Measurements from ENCODE around the gene PARD6A.

DNA sequence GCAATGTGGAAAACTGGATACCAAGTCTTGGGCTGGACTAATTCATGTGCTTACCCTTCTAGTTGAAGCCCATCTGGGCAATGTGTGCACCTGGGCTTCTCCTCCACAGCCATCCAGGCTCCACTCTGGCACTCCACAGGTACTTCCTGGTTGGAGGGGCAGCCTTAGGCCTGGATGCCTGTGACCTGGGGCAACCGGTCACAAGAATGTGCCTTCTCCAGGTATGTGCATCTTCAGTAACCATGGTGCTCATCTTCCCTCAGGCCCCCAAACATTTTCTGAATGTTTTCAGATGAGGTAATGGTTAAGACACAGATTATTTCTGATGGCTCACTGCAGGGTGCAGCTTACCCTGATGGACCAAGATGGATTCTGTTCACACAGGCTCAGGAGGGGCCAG lies 17.0 kb downstream of the PARD6A start:
- TF ChIP-seq, protein P1, sequence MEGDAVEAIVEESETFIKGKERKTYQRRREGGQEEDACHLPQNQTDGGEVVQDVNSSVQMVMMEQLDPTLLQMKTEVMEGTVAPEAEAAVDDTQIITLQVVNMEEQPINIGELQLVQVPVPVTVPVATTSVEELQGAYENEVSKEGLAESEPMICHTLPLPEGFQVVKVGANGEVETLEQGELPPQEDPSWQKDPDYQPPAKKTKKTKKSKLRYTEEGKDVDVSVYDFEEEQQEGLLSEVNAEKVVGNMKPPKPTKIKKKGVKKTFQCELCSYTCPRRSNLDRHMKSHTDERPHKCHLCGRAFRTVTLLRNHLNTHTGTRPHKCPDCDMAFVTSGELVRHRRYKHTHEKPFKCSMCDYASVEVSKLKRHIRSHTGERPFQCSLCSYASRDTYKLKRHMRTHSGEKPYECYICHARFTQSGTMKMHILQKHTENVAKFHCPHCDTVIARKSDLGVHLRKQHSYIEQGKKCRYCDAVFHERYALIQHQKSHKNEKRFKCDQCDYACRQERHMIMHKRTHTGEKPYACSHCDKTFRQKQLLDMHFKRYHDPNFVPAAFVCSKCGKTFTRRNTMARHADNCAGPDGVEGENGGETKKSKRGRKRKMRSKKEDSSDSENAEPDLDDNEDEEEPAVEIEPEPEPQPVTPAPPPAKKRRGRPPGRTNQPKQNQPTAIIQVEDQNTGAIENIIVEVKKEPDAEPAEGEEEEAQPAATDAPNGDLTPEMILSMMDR (IDR thresholded peaks at IDR 0.05; ENCODE audit: poor library complexity) = no peak
- TF ChIP-seq EZH2phosphoT487 (IDR thresholded peaks at IDR 0.05; ENCODE audit: low read depth, severe bottlenecking, unreplicated experiment) = no peak
